Right atrium auricular region (tissue), 2 donors: ENCODE results near the gene LUZP2. TPM values are rescaled to one million over a fixed set of nuclear protein-coding genes. Genes with fewer than 3 reads are reported as not detected.

Source experiments
- DNase-seq: peaks from one replicate; pipeline ENCODE4 v3.0.0-alpha.2; 2019; ENCODE audit warnings: low spot score
- H3K27ac ChIP-seq, 2 donors: fragments of 200-600 bp; sonication (generic); 1 replicate in 1 of 2; 2 replicates in 1 of 2; pipeline ENCODE4 v1.5.1; 2016 to 2019
- H3K27me3 ChIP-seq, 2 donors: fragments of 200-600 bp; sonication (generic); one replicate each; pipeline versions ENCODE4 v1.5.1 to v1.6.0; 2017 to 2019
- H3K36me3 ChIP-seq: fragments of 200-600 bp; sonication (generic); one replicate; pipeline ENCODE4 v1.5.1; 2016
- H3K4me1 ChIP-seq, 2 donors: fragments of 200-600 bp; sonication (generic); one replicate each; pipeline versions ENCODE4 v1.5.1 to v1.6.0; 2017 to 2019
- H3K4me3 ChIP-seq, 2 donors: fragments of 200-600 bp; sonication (generic); 1 replicate in 1 of 2; 2 replicates in 1 of 2; pipeline ENCODE4 v1.5.1; 2017 to 2019; ENCODE audit warnings: mild to moderate bottlenecking in 1 of 2, moderate library complexity in 1 of 2
- H3K9me3 ChIP-seq, 2 donors: fragments of 200-600 bp; sonication (generic); one replicate each; pipeline ENCODE4 v1.5.1; 2019
- CTCF ChIP-seq, 2 donors: fragments of 200-600 bp; sonication (generic); IDR thresholded peaks; one replicate each; pipeline ENCODE4 v1.5.1; 2019; ENCODE audit warnings: antibody characterized with exemption in 2 of 2
- total RNA-seq, 2 donors: library from RNA; depleted of rRNA; stranded (reverse); fragments of >200 nt; gene quantifications; one replicate each; pipeline ENCODE4 v1.1.0, GENCODE V29; 2016

The LUZP2 gene
- total RNA-seq, 2 donors from 2014 or later, result 0.19 TPM; not detected in 1

DNA sequence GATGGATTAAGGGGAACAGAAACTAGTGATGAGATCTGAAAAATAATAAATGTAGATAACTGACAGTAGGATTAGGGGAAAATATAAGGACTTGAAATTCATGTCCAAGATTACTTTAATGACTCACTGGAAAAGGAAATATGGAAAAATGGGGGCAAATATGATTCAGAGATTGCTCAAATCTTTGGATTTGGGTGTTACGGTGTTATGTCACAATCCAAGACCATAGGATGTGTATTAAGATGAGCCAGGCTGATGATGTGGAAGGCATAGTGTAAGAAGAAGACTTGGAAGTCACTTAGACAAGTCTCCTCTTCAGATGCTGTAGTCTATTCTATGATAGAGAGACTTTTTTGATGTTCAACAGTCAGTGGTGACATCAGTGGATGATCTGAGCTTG lies 323.7 kb downstream of the LUZP2 start:
- H3K27me3 ChIP-seq, result no peaks in the 10 kb centered on the region
- no peak for TF ChIP-seq CTCF (IDR thresholded peaks at IDR 0.05)

DNA sequence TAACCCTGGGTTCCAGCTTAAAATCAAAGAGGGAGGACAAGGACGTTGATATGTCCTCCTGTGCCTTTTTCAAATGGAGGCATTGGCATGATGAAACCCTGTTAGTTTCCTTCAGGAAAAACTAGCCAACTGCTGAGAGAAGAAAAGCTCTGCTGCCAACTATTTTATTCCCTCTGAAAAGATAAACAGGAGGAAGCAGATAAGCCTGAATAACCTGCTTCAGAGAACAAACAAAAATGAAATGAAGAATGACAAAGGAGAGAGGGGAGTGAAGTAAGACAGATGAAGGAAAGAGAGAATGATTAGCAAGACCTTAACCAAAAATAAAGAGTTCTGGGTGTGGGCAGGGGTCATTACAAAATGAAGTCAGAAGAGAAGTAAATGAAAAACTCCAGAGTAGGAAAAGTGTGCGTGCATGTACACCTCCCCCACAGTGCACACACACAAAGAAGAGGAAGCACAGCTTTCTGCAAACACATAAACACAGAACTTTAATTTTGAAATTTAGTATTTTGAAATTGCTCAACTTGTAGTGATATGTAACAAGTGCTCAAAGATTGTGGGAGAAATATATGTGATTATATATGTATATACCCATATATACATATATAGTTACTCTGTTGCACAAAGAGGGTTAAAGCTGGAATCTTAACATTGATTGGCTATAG lies 332.2 kb downstream of the LUZP2 start:
- Histone ChIP-seq H3K4me1 (no peaks in the 10 kb centered on the region), H3K4me3 (no peak overlapping the region), H3K9me3 (no peaks in the 10 kb centered on the region), H3K36me3 (no peaks in the 10 kb centered on the region), H3K27ac (no peak overlapping the region), H3K27me3 (no peaks in the 10 kb centered on the region)
- DNase-seq, result no peak
- TF ChIP-seq CTCF (IDR thresholded peaks at IDR 0.05), result no peak

More for the DNA sequence above, 323.7 kb downstream of the LUZP2 start:
- no peaks in the 10 kb centered on the region for H3K4me1 ChIP-seq
- H3K4me3 ChIP-seq, result no peak overlapping the region
- H3K9me3 ChIP-seq, result no peaks in the 10 kb centered on the region
- no peaks in the 10 kb centered on the region for H3K36me3 ChIP-seq
- DNase-seq, result no peak
- H3K27ac ChIP-seq, result no peak overlapping the region

GRCh38 chr11:24833573-24833972 lies 336.7 kb downstream of the LUZP2 start:
- Histone ChIP-seq H3K4me3 (no peak overlapping the region), H3K4me1 (no peaks in the 10 kb centered on the region), H3K27ac (no peak overlapping the region), H3K9me3 (no peaks in the 10 kb centered on the region), H3K27me3 (no peaks in the 10 kb centered on the region), H3K36me3 (no peaks in the 10 kb centered on the region)
- no peak for DNase-seq
- no peak for TF ChIP-seq CTCF (IDR thresholded peaks at IDR 0.05)

DNA sequence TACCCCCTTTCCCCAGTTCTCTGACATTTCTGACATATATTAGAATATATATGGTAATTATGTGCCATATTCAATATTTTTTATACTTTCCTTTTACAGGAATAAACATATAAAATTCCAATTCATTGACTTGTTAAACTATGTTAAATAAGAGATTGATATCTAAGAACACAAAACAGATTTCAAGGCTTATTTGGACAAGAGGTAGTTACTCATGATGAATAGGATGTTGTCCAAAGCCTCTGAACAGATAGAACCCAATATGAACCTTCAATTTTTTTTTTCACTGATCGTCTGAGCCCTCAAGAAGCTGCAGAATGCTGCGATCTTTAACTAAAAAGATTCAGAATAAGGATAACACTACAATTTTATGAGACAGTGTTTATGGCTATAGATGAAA lies 340.3 kb downstream of the LUZP2 start:
- Histone ChIP-seq H3K9me3 (no peaks in the 10 kb centered on the region), H3K36me3 (no peaks in the 10 kb centered on the region), H3K27ac (no peak overlapping the region), H3K27me3 (no peaks in the 10 kb centered on the region), H3K4me1 (no peaks in the 10 kb centered on the region), H3K4me3 (no peak overlapping the region)
- no peak for DNase-seq
- no peak for TF ChIP-seq CTCF (IDR thresholded peaks at IDR 0.05)

GRCh38 chr11:24842308-24842707 lies 345.5 kb downstream of the LUZP2 start:
- Histone ChIP-seq H3K36me3 (no peaks in the 10 kb centered on the region), H3K9me3 (no peaks in the 10 kb centered on the region), H3K27ac (no peak overlapping the region), H3K4me1 (no peaks in the 10 kb centered on the region), H3K27me3 (no peaks in the 10 kb centered on the region), H3K4me3 (no peak overlapping the region)
- no peak for TF ChIP-seq CTCF (IDR thresholded peaks at IDR 0.05)
- no peak for DNase-seq

- Histone ChIP-seq H3K27ac (no peak overlapping the region), H3K4me3 (no peak overlapping the region), H3K4me1 (no peaks in the 10 kb centered on the region), H3K9me3 (no peaks in the 10 kb centered on the region), H3K27me3 (no peaks in the 10 kb centered on the region), H3K36me3 (no peaks in the 10 kb centered on the region)
- TF ChIP-seq CTCF (IDR thresholded peaks at IDR 0.05), result no peak
- DNase-seq, result no peak
These were observed 347.6 kb downstream of the LUZP2 start for GRCh38 chr11:24844406-24844805.
